Lung (tissue), 12 donors: ENCODE results near the gene OLA1. TPM values are rescaled to one million over a fixed set of nuclear protein-coding genes. Genes with fewer than 3 reads are reported as not detected.
"Not testable (repeated sequence)": the region's sequence is repeated elsewhere in the genome, so short reads cannot be mapped to it uniquely, and the experiment has no call there.

Experiments used
- ATAC-seq: fragments of 200-7000 bp; cut with Tn5 transposase; one replicate; pipeline ENCODE4 v1.9.1; 2020; ENCODE audit warnings: moderate number of reproducible peaks; ENCODE audit not compliant: insufficient read depth, low FRiP score
- DNase-seq, 3 donors: peaks; one replicate each; pipeline ENCODE4 v3.0.0-alpha.2; 2013 to 2017
- H3K27ac ChIP-seq, 2 donors: one replicate each; pipeline ENCODE4 v1.5.1; 2013; ENCODE audit warnings: mild to moderate bottlenecking in 2 of 2, moderate library complexity in 2 of 2, control low read depth in 1 of 2, inconsistent platforms in 1 of 2, low read depth in 1 of 2, low read length in 1 of 2
- H3K27me3 ChIP-seq, 3 donors: one replicate each; pipeline ENCODE4 v1.5.1; 2013; ENCODE audit warnings: low read length in 2 of 3; ENCODE audit not compliant: control insufficient read depth in 3 of 3, insufficient read depth in 3 of 3
- H3K36me3 ChIP-seq, 4 donors: one replicate each; pipeline ENCODE4 v1.5.1; 2013; ENCODE audit warnings: low read length in 4 of 4, mild to moderate bottlenecking in 1 of 4, moderate library complexity in 1 of 4; ENCODE audit not compliant: control insufficient read depth in 4 of 4, insufficient read depth in 4 of 4
- H3K4me1 ChIP-seq, 5 donors: one replicate each; pipeline ENCODE4 v1.5.1; 2013; ENCODE audit warnings: low read length in 5 of 5, mild to moderate bottlenecking in 2 of 5, moderate library complexity in 1 of 5; ENCODE audit not compliant: control insufficient read depth in 5 of 5, insufficient read depth in 5 of 5
- H3K4me3 ChIP-seq: one replicate; pipeline ENCODE4 v1.5.1; 2013; ENCODE audit warnings: mild to moderate bottlenecking, control low read depth, moderate library complexity
- H3K9ac ChIP-seq, 2 donors: one replicate each; pipeline ENCODE4 v1.5.1; 2013; ENCODE audit warnings: low read length in 2 of 2, control low read depth in 1 of 2; ENCODE audit not compliant: insufficient read depth in 1 of 2
- H3K9me3 ChIP-seq, 4 donors: one replicate each; pipeline ENCODE4 v1.5.1; 2013; ENCODE audit warnings: low read length in 3 of 4, mild to moderate bottlenecking in 1 of 4, moderate library complexity in 1 of 4; ENCODE audit not compliant: control insufficient read depth in 4 of 4, insufficient read depth in 3 of 4
- WGBS, 2 donors: extraction: QIAGEN DNeasy Blood & Tissue Kit; methylation state at CpG; one replicate each; pipeline ENCODE4 v1.1.7; 2013; 5-methylcytosine and 5-hydroxymethylcytosine counted together
- polyA plus RNA-seq, 2 donors: library from polyadenylated mRNA; stranded (reverse); fragments of 200-250 nt; gene quantifications; one replicate each; pipeline ENCODE4 v1.2.1, GENCODE V29; 2013
- total RNA-seq, 2 donors: library from RNA; depleted of rRNA in 1 of 2; stranded (reverse); fragments of >200 nt in 1 of 2; gene quantifications; one replicate each; pipeline ENCODE4 v1.2.1, GENCODE V29; 2014 to 2021
- TF ChIP-seq, protein P1 (sequence below): IDR thresholded peaks from 2 replicates; pipeline ENCODE4 v1.5.1; 2012; ENCODE audit warnings: mild to moderate bottlenecking; ENCODE audit errors: control extremely low read depth, extremely low read depth
- donor health status: control.
- donor health status: control.
- donor health status: Bipolar disorder and iron deficiency.
- donor health status: healthy.
- donor health status: DM: yes; HTN: yes; CAD: no.

Gene OLA1
- total and polyA plus RNA-seq, 4 donors, result 49.8 to 71.4 (median 53.4) TPM

DNA sequence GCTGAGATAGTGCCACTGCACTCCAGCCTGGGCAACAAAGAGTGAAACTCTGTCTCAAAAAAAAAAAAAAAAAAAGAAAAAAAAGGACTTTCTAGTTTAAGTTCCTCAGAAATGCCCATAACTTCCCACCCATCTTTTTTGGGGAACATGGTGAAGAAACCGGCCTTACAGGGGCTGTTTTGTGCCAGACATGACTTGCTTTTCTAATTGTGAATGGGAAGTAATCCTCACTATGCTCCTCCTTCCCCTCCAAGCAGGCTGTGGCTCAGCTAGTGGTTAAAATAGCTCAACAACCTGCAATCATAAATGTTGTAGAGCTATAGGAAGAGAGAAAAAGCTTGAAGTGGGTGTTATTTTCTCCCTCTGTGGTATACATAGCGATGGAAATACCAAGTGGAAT lies 34.1 kb upstream of the OLA1 start:
- Histone ChIP-seq H3K4me3 (no peak overlapping the region), H3K36me3 (no peaks in the 10 kb centered on the region), H3K27me3 (no peaks in the 10 kb centered on the region), H3K27ac (no peak overlapping the region), H3K4me1 (no peaks in the 10 kb centered on the region), H3K9me3 (no peaks in the 10 kb centered on the region), H3K9ac (no peak overlapping the region)
- DNase-seq (no peak), ATAC-seq (no peak)
- TF ChIP-seq, protein P1, sequence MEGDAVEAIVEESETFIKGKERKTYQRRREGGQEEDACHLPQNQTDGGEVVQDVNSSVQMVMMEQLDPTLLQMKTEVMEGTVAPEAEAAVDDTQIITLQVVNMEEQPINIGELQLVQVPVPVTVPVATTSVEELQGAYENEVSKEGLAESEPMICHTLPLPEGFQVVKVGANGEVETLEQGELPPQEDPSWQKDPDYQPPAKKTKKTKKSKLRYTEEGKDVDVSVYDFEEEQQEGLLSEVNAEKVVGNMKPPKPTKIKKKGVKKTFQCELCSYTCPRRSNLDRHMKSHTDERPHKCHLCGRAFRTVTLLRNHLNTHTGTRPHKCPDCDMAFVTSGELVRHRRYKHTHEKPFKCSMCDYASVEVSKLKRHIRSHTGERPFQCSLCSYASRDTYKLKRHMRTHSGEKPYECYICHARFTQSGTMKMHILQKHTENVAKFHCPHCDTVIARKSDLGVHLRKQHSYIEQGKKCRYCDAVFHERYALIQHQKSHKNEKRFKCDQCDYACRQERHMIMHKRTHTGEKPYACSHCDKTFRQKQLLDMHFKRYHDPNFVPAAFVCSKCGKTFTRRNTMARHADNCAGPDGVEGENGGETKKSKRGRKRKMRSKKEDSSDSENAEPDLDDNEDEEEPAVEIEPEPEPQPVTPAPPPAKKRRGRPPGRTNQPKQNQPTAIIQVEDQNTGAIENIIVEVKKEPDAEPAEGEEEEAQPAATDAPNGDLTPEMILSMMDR, result no peak
- WGBS, 2 donors, result 32 to 60% methylated on average over 2 of the region's 2 CpGs

DNA sequence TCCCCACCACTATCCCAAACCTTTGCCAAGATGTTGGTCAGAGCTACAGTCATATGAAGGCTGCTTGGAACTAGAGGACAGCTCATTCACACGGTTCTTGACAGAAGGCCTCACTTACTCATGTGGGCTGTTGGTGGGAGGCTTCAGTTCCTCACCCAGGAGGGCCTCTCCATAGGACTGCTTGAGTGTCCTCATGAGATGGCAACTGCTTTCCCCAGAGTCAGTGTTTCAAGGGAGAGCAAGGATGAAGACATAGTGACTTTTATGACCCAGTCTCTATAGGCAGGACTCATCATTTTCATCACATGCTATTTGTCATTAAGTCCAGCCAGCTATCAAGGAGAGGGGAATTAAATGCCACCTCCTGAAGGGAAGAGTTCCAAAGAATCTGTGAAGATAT lies 33.4 kb upstream of the OLA1 start:
- WGBS, 2 donors, result 74 to 94% methylated on average over 1 of the region's 1 CpG
- TF ChIP-seq, protein P1, result no peak
- no peak for ATAC-seq
- no peaks in the 10 kb centered on the region for H3K9me3 ChIP-seq
- DNase-seq, result no peak
- no peaks in the 10 kb centered on the region for H3K36me3 ChIP-seq
- no peak overlapping the region for H3K9ac ChIP-seq
- H3K27me3 ChIP-seq, result no peaks in the 10 kb centered on the region
- no peaks in the 10 kb centered on the region for H3K4me1 ChIP-seq
- H3K27ac ChIP-seq, result no peak overlapping the region
- no peak overlapping the region for H3K4me3 ChIP-seq

DNA sequence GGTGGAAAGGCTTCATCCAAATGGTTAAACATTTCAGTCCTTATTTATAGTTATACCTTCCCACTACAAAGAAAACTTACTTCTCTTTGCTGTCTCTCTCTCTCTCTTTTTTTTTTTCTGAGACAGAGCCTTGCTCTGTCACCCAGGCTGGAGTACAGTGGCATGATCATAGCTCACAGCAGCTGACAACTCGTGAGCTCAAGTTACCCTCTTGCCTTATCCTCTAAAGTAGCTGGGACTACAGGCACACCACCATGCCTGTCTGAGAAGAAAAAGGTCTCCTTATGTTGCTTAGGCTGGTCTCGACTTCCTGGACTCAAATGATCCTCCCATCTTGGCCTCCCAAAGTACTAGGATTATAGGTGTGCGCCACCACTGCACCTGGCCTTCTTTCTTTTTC lies 32.3 kb upstream of the OLA1 start:
- H3K4me1 ChIP-seq, result no peaks in the 10 kb centered on the region
- H3K9me3 ChIP-seq, result no peaks in the 10 kb centered on the region
- no peak for DNase-seq
- no peak for ATAC-seq
- TF ChIP-seq, protein P1, result no peak
- 67 to 88% methylated on average over 3 of the region's 3 CpGs for WGBS, 2 donors
- H3K27ac ChIP-seq, result no peak overlapping the region
- H3K27me3 ChIP-seq, result no peaks in the 10 kb centered on the region
- H3K9ac ChIP-seq, result no peak overlapping the region
- H3K36me3 ChIP-seq, result no peaks in the 10 kb centered on the region
- H3K4me3 ChIP-seq, result no peak overlapping the region

DNA sequence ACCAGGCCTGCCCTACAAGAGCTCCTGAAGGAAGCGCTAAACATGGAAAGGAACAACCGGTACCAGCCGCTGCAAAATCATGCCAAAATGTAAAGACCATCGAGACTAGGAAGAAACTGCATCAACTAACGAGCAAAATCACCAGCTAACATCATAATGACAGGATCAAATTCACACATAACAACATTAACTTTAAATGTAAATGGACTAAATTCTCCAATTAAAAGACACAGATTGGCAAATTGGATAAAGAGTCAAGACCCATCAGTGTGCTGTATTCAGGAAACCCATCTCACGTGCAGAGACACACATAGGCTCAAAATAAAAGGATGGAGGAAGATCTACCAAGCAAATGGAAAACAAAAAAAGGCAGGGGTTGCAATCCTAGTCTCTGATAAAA lies 21.9 kb upstream of the OLA1 start:
- WGBS, 2 donors, result 87 to 100% methylated on average over 3 to 4 of the region's 6 CpGs
- DNase-seq, H3K4me1 ChIP-seq: not testable (repeated sequence)

More for the DNA sequence above, 21.9 kb upstream of the OLA1 start:
- H3K36me3 ChIP-seq, ATAC-seq, H3K27ac ChIP-seq, H3K9me3 ChIP-seq, H3K9ac ChIP-seq, H3K27me3 ChIP-seq, H3K4me3 ChIP-seq: not testable (repeated sequence)
